ENCODE results near the gene PROM1. TPM values are rescaled to one million over a fixed set of nuclear protein-coding genes. Genes with fewer than 3 reads are reported as not detected.

PROM1 gene
- total RNA-seq, 2 experiments from 2014 or later = 0.34 to 0.56 TPM

GRCh38 chr4:16056681-16057385 is 27.0 kb downstream of the PROM1 start:
- H3K4me3 Mint-ChIP-seq = no peak overlapping the region
- DNase-seq = no peak
- peaks cover 2% of the 10 kb centered on the region for H3K4me1 Mint-ChIP-seq
- no peak overlapping the region for H3K27ac Mint-ChIP-seq
- peaks cover 43% of the 10 kb centered on the region for H3K27me3 Mint-ChIP-seq
- H3K9me3 Mint-ChIP-seq = no peaks in the 10 kb centered on the region
- H3K36me3 Mint-ChIP-seq = no peaks in the 10 kb centered on the region

GRCh38 chr4:16055873-16056272 is 27.9 kb downstream of the PROM1 start:
- Mint-ChIP-seq H3K36me3 (no peaks in the 10 kb centered on the region), H3K9me3 (no peaks in the 10 kb centered on the region), H3K4me3 (no peak overlapping the region), H3K27ac (no peak overlapping the region), H3K4me1 (peaks cover 2% of the 10 kb centered on the region), H3K27me3 (peaks cover 37% of the 10 kb centered on the region)
- no peak for DNase-seq

- no peaks in the 10 kb centered on the region for H3K36me3 Mint-ChIP-seq
- H3K27me3 Mint-ChIP-seq = peaks cover 36% of the 10 kb centered on the region
- H3K27ac Mint-ChIP-seq = no peak overlapping the region
Measured at GRCh38 chr4:16055471-16055870, 28.4 kb downstream of the PROM1 start.

GRCh38 chr4:16052939-16053338 is 30.9 kb downstream of the PROM1 start:
- Mint-ChIP-seq H3K27ac (no peak overlapping the region), H3K4me1 (peaks cover 2% of the 10 kb centered on the region), H3K4me3 (no peak overlapping the region), H3K9me3 (no peaks in the 10 kb centered on the region), H3K27me3 (peaks cover 32% of the 10 kb centered on the region), H3K36me3 (no peaks in the 10 kb centered on the region)
- no peak for DNase-seq

More at GRCh38 chr4:16055471-16055870, 28.4 kb downstream of the PROM1 start:
- Mint-ChIP-seq H3K9me3 (no peaks in the 10 kb centered on the region), H3K4me3 (no peak overlapping the region), H3K4me1 (peaks cover 2% of the 10 kb centered on the region)
- DNase-seq = no peak

GRCh38 chr4:16051980-16052379 is 31.8 kb downstream of the PROM1 start:
- no peak overlapping the region for H3K27ac Mint-ChIP-seq
- peaks cover 2% of the 10 kb centered on the region for H3K4me1 Mint-ChIP-seq
- DNase-seq = no peak
- no peaks in the 10 kb centered on the region for H3K9me3 Mint-ChIP-seq
- H3K4me3 Mint-ChIP-seq = no peak overlapping the region
- no peaks in the 10 kb centered on the region for H3K36me3 Mint-ChIP-seq
- peaks cover 30% of the 10 kb centered on the region for H3K27me3 Mint-ChIP-seq

GRCh38 chr4:16051132-16051531 is 32.7 kb downstream of the PROM1 start:
- H3K27me3 Mint-ChIP-seq = peaks cover 21% of the 10 kb centered on the region
- H3K9me3 Mint-ChIP-seq = no peaks in the 10 kb centered on the region
- H3K4me1 Mint-ChIP-seq = peaks cover 2% of the 10 kb centered on the region
- no peak overlapping the region for H3K27ac Mint-ChIP-seq
- DNase-seq = no peak
- no peak overlapping the region for H3K4me3 Mint-ChIP-seq
- no peaks in the 10 kb centered on the region for H3K36me3 Mint-ChIP-seq

- H3K9me3 Mint-ChIP-seq = no peaks in the 10 kb centered on the region
- peaks cover 17% of the 10 kb centered on the region for H3K27me3 Mint-ChIP-seq
- peaks cover 2% of the 10 kb centered on the region for H3K4me1 Mint-ChIP-seq
- no peak overlapping the region for H3K27ac Mint-ChIP-seq
- no peak for DNase-seq
- H3K4me3 Mint-ChIP-seq = no peak overlapping the region
- H3K36me3 Mint-ChIP-seq = no peaks in the 10 kb centered on the region
Measured at GRCh38 chr4:16050669-16051068, 33.2 kb downstream of the PROM1 start.

- DNase-seq = no peak
- no peaks in the 10 kb centered on the region for H3K4me1 Mint-ChIP-seq
- no peaks in the 10 kb centered on the region for H3K9me3 Mint-ChIP-seq
- H3K4me3 Mint-ChIP-seq = no peak overlapping the region
- peaks cover 5% of the 10 kb centered on the region for H3K27me3 Mint-ChIP-seq
- no peak overlapping the region for H3K27ac Mint-ChIP-seq
- H3K36me3 Mint-ChIP-seq = no peaks in the 10 kb centered on the region
Measured at GRCh38 chr4:16048619-16049419, 35.0 kb downstream of the PROM1 start.

GRCh38 chr4:16045687-16046086 is 38.1 kb downstream of the PROM1 start:
- Mint-ChIP-seq H3K9me3 (no peaks in the 10 kb centered on the region), H3K4me1 (no peaks in the 10 kb centered on the region), H3K36me3 (no peaks in the 10 kb centered on the region), H3K4me3 (no peak overlapping the region), H3K27me3 (no peaks in the 10 kb centered on the region), H3K27ac (no peak overlapping the region)
- no peak for DNase-seq

- Mint-ChIP-seq H3K27ac (no peak overlapping the region), H3K27me3 (no peaks in the 10 kb centered on the region), H3K36me3 (no peaks in the 10 kb centered on the region), H3K9me3 (no peaks in the 10 kb centered on the region), H3K4me1 (no peaks in the 10 kb centered on the region), H3K4me3 (no peak overlapping the region)
- no peak for DNase-seq
Measured at GRCh38 chr4:16043642-16044498, 40.0 kb downstream of the PROM1 start.

GRCh38 chr4:16039139-16039538 is 44.7 kb downstream of the PROM1 start:
- Mint-ChIP-seq H3K36me3 (no peaks in the 10 kb centered on the region), H3K4me3 (no peak overlapping the region), H3K9me3 (no peaks in the 10 kb centered on the region), H3K27me3 (no peaks in the 10 kb centered on the region), H3K4me1 (no peaks in the 10 kb centered on the region), H3K27ac (no peak overlapping the region)
- DNase-seq = no peak

GRCh38 chr4:16037901-16038300 is 45.9 kb downstream of the PROM1 start:
- H3K36me3 Mint-ChIP-seq = no peaks in the 10 kb centered on the region
- H3K4me3 Mint-ChIP-seq = no peak overlapping the region
- no peaks in the 10 kb centered on the region for H3K27me3 Mint-ChIP-seq
- H3K4me1 Mint-ChIP-seq = no peaks in the 10 kb centered on the region
- H3K9me3 Mint-ChIP-seq = no peaks in the 10 kb centered on the region
- DNase-seq = no peak
- H3K27ac Mint-ChIP-seq = no peak overlapping the region

- Mint-ChIP-seq H3K36me3 (no peaks in the 10 kb centered on the region), H3K4me1 (no peaks in the 10 kb centered on the region), H3K9me3 (no peaks in the 10 kb centered on the region), H3K27ac (no peak overlapping the region), H3K27me3 (no peaks in the 10 kb centered on the region), H3K4me3 (no peak overlapping the region)
- no peak for DNase-seq
Measured at GRCh38 chr4:16035843-16036242, 48.0 kb downstream of the PROM1 start.

- no peaks in the 10 kb centered on the region for H3K36me3 Mint-ChIP-seq
- H3K9me3 Mint-ChIP-seq = no peaks in the 10 kb centered on the region
- H3K4me1 Mint-ChIP-seq = no peaks in the 10 kb centered on the region
- H3K27ac Mint-ChIP-seq = no peak overlapping the region
- no peaks in the 10 kb centered on the region for H3K27me3 Mint-ChIP-seq
- DNase-seq = no peak
- H3K4me3 Mint-ChIP-seq = no peak overlapping the region
Measured at GRCh38 chr4:16034010-16034748, 49.6 kb downstream of the PROM1 start.
